HG03378 (cell line): Measurements from ENCODE around the gene OR2F2.
A peak's percentile ranks its signal among the peaks of the same experiment; 100 is the strongest.

ENCODE experiments used
- ATAC-seq: cut with Tn5 transposase; IDR thresholded peaks from one replicate; pipeline ENCODE4 v1.9.1; 2021; ENCODE audit warnings: mild to moderate bottlenecking, moderate library complexity; ENCODE audit not compliant: unreplicated experiment

Gene OR2F2, protein sequence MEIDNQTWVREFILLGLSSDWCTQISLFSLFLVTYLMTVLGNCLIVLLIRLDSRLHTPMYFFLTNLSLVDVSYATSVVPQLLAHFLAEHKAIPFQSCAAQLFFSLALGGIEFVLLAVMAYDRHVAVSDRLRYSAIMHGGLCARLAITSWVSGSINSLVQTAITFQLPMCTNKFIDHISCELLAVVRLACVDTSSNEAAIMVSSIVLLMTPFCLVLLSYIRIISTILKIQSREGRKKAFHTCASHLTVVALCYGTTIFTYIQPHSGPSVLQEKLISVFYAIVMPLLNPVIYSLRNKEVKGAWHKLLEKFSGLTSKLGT

GRCh38 chr7:143934526-143935325, at the start of gene OR2F2:
OR2F2 (plus strand) TSS chr7:143935233; CDS start chr7:143935233, 0 bp downstream.
- ATAC-seq: no peak

GRCh38 chr7:143885951-143886350, 49.1 kb upstream of the OR2F2 start:
- ATAC-seq: peak; percentile 46

DNA sequence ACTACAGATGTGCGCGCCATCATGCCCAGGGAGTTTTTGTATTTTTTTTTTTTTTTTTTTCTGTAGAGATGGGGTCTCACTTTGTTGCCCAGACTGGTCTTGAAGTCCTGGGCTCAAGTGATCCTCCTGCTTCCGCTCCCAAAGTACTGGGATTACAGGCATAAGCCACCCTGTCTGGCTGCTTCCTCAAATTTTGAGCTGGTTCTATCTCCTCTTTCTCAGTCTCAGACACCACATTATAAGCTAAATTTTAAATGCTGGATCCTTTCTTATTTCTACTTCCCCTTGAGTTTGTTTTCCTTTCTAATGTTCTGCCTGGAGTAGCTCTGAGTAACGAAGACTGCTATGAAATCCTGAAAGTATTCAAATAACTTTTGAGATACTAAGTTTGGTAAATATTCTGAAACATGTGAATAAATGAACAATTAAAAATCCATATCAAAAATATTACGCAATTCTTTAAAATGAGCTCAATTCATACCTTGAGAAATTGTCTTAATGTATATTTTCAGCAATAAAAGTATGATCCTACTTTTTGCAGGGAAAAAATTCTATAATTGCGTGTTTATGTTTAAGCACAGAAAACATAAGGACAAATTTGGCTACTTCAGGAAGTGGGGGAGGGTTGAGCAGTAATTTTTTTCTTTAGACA, 48.1 kb upstream of the OR2F2 start:
- ATAC-seq: no peak

- no peak for ATAC-seq
Observed at GRCh38 chr7:143889068-143889467, 46.0 kb upstream of the OR2F2 start.

- ATAC-seq: no peak
Observed at GRCh38 chr7:143890558-143890957, 44.5 kb upstream of the OR2F2 start.

DNA sequence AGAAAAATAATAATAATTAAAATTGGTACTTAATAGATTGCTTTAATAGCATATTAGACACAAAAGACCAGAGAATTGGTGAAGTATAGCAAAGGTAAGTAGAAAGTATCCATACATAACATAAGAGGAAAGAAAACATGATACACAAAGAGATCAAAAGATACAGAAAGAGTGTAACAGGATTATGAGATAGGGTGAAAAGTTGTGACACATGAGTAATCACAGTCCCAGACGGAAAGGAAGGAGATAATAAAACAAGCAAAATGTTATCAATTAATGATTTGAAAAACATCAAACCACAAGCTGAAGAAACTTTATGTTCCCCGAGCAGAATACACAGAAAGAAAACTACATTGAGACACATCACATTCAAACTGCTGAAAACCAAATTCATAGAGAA, 43.6 kb upstream of the OR2F2 start:
- ATAC-seq: no peak

- peak; percentile 97 for ATAC-seq
Observed at GRCh38 chr7:143892527-143893300, 42.3 kb upstream of the OR2F2 start.

- no peak for ATAC-seq
Observed at GRCh38 chr7:143896667-143897066, 38.4 kb upstream of the OR2F2 start.

- no peak for ATAC-seq
Observed at GRCh38 chr7:143898810-143899209, 36.2 kb upstream of the OR2F2 start.

GRCh38 chr7:143900230-143900766, 34.7 kb upstream of the OR2F2 start:
- no peak for ATAC-seq

DNA sequence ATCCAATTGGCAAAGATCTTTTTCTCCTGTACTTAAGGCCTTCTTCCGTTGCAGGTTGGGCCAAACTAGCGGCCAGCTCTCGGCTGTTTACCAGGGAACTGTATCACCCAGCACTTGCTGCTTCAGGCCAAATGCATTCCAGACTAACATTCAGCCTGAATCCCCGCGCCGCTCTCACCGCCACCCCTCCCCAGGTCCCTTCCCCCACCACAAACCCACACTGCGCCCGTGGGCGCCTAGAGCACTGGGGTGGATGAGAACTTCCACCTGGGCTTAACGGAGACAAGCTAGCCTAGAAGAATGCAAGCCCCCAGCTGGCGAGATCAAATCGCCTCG, 33.7 kb upstream of the OR2F2 start:
- no peak for ATAC-seq

DNA sequence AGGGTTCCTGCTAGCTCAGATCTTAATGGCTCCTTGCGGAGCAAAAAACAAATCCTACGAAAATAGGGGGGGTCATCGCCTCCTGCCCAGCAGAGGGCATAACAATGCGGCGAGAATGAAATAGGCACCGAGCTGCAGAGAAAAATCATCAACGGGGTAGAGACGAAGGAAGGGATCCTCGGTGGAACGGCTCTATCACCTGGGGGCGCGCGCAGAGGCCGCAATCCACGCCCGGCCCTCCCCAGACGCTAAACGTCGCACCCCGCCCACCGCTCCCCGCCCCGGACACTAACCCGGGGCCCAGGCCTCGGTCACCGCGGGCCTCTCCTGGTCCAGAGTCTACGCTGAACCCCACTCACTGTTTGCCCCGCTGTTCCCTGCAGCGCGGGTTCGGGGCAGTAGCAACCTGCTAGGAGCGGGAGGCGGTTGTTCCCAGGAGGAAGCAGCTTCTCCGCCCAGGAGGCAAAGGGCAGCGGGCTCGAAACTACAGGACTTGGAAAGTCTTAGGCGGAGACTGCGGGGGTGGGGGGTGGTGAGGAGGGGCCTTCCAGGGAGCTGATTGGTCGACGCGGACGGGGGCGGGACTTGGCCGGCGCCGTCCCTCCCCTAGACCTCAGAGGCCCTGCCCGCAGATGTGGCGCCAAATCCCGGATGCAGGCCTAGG, 33.2 kb upstream of the OR2F2 start, which contains the start of gene TCAF1:
Gene TCAF1 (minus strand): TSS at position 509 of the 664 bp plus-strand sequence. CDS start 25,568 bp downstream, outside the sequence.
- peak; percentile 87 for ATAC-seq

- ATAC-seq: no peak
Observed at GRCh38 chr7:143902332-143902899, 32.6 kb upstream of the OR2F2 start.

GRCh38 chr7:143905509-143905908, 29.5 kb upstream of the OR2F2 start:
- no peak for ATAC-seq

- ATAC-seq: no peak
Observed at GRCh38 chr7:143906151-143906550, 28.9 kb upstream of the OR2F2 start.

- no peak for ATAC-seq
Observed at GRCh38 chr7:143906895-143907294, 28.1 kb upstream of the OR2F2 start.

DNA sequence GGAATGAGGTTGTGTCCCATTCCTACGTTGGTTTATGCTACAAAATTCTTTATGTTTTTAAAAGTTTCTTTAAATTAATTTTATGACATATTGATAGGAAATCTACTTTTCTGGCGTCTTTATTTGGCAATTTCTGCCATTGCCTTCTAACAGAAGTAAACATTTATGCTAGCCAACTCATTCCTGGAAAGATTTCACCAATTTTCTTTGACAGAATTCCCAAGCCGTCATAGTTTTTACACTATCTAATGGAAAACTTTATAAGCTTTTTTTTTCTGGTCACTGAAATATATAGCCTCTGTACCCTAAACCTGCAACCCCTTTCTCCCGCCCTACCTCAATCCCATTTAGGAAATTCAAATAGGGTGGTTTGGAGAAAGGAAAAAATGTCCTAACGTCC, 26.9 kb upstream of the OR2F2 start:
- ATAC-seq: no peak

DNA sequence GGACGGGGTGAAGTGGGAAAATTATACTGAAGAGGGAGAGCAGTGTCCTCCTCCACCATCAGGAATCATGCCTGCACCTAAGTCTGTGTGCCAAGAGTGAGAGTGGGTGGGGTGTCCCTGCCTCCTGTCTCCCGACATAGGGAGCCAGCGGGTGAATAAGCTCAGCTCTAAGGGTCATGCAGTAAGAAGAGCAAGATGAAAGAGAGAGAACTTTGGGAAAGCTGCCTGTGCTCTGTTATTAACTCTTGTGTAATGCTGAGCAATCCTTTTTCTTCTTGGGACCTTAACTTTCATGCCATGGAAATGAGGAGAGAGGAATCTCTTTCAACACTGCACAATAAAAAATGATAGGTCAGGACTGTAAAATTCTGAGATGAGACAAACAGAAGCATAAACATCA, 25.2 kb upstream of the OR2F2 start:
- no peak for ATAC-seq

DNA sequence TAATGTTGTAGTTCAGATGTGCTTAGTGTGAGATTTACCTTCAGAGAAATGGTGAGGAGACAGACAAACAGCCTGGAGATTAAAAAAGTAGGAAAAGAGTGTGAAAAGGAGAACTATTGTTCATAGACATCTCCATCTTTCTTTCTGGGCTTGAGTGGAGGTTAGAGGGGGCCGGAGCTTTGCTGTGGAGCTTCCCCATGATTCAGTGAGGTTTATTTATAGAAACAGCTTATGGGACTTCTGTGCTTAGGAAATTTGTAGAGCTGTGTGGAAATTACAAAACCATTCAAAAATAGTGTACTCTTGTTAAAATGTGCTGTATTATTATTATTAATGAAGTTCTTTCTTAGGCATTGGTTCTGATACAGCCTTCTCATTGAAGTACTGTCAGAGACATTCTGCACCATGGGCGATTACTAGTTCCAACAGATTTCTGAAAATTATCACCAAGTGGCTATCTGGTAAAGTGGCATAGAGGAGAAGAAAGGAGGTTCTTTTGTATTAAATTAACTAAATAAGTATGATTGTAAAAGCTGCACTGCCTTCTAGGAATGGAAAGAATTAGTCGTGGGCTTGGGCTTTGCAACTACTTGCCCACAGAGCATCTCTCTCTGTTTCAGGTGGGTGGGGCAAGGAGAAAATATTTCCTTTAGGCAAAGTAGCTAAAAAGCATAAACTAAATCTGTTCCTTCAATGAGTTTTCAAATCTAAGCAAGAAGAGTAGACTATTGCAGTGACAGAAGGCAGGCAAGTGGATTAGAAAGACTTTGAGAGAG, 24.4 kb upstream of the OR2F2 start:
- ATAC-seq: no peak
